HG02981 (cell line): Measurements from ENCODE around the gene NDUFS6.
"Not testable (repeated sequence)": the region's sequence is repeated elsewhere in the genome, so short reads cannot be mapped to it uniquely, and the experiment has no call there.

Experiments
- ATAC-seq: cut with Tn5 transposase; IDR thresholded peaks from one replicate; pipeline ENCODE4 v1.9.1; 2021; ENCODE audit warnings: mild to moderate bottlenecking, moderate library complexity; ENCODE audit not compliant: unreplicated experiment

NDUFS6 gene

GRCh38 chr5:1830571-1831228 is 29.5 kb downstream of the NDUFS6 start:
- no peak for ATAC-seq

- no peak for ATAC-seq
Observed at GRCh38 chr5:1831257-1831656, 30.1 kb downstream of the NDUFS6 start.

GRCh38 chr5:1831677-1832313 is 30.6 kb downstream of the NDUFS6 start:
- ATAC-seq: no peak

- no peak for ATAC-seq
Observed at GRCh38 chr5:1832511-1833250, 31.5 kb downstream of the NDUFS6 start.

GRCh38 chr5:1833264-1834021 is 32.2 kb downstream of the NDUFS6 start:
- ATAC-seq: no peak

- ATAC-seq: no peak
Observed at GRCh38 chr5:1834022-1834551, 32.9 kb downstream of the NDUFS6 start.

GRCh38 chr5:1834721-1835429 is 33.7 kb downstream of the NDUFS6 start:
- no peak for ATAC-seq

- no peak for ATAC-seq
Observed at GRCh38 chr5:1835431-1835830, 34.2 kb downstream of the NDUFS6 start.

GRCh38 chr5:1836176-1836890 is 35.1 kb downstream of the NDUFS6 start:
- ATAC-seq: no peak

- ATAC-seq: no peak
Observed at GRCh38 chr5:1836891-1837880, 36.0 kb downstream of the NDUFS6 start.

- no peak for ATAC-seq
Observed at GRCh38 chr5:1838013-1838412, 36.8 kb downstream of the NDUFS6 start.

- no peak for ATAC-seq
Observed at GRCh38 chr5:1840071-1840547, 38.9 kb downstream of the NDUFS6 start.

- no peak for ATAC-seq
Observed at GRCh38 chr5:1840741-1841521, 39.7 kb downstream of the NDUFS6 start.

GRCh38 chr5:1842004-1842819 is 41.0 kb downstream of the NDUFS6 start:
- no peak for ATAC-seq

GRCh38 chr5:1843761-1844160 is 42.6 kb downstream of the NDUFS6 start:
- ATAC-seq: not testable (repeated sequence)

GRCh38 chr5:1844708-1845436 is 43.7 kb downstream of the NDUFS6 start:
- ATAC-seq: no peak
